ENCODE results near the gene DBF4B.

DNA sequence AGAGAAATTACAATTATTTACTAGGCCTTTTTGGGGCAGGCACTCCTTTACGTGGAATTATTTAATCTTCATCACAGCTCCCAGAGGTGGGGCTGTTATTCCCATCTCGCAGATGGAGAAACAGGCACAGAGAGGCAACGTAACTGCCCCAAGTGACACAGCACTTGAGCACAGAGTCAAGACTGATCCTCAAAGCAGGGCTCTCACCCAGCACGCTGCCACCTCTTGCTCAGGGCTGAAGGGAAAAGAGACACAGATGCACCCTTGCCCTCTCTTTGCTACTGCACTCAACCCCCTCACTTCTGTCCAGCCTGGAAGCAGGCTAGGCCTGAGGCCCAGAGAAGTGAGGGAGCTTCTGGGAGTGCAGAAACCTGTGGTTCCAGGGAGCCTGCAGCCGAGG lies 54.7 kb downstream of the DBF4B start:
- no peak for TF ChIP-seq ZNF577 (CRISPR knock-in tag; IDR thresholded peaks at IDR 0.05; ENCODE audit: borderline replicate concordance, low read depth)
- TF ChIP-seq SMAD1 (CRISPR knock-in tag; IDR thresholded peaks at IDR 0.05; ENCODE audit: borderline replicate concordance, low read depth) = no peak
- TF ChIP-seq SOX13 (IDR thresholded peaks at IDR 0.05) = no peak
- TF ChIP-seq SOX13 (CRISPR knock-in tag; conservative IDR thresholded peaks at IDR 0.05 in 1 of 2, IDR thresholded peaks at IDR 0.05 in 1 of 2) = no peak
- TF ChIP-seq RFX1 (IDR thresholded peaks at IDR 0.05) = no peak
- TF ChIP-seq, protein P1, sequence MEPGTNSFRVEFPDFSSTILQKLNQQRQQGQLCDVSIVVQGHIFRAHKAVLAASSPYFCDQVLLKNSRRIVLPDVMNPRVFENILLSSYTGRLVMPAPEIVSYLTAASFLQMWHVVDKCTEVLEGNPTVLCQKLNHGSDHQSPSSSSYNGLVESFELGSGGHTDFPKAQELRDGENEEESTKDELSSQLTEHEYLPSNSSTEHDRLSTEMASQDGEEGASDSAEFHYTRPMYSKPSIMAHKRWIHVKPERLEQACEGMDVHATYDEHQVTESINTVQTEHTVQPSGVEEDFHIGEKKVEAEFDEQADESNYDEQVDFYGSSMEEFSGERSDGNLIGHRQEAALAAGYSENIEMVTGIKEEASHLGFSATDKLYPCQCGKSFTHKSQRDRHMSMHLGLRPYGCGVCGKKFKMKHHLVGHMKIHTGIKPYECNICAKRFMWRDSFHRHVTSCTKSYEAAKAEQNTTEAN (CRISPR knock-in tag; conservative IDR thresholded peaks at IDR 0.05) = no peak
- TF ChIP-seq, protein P2, sequence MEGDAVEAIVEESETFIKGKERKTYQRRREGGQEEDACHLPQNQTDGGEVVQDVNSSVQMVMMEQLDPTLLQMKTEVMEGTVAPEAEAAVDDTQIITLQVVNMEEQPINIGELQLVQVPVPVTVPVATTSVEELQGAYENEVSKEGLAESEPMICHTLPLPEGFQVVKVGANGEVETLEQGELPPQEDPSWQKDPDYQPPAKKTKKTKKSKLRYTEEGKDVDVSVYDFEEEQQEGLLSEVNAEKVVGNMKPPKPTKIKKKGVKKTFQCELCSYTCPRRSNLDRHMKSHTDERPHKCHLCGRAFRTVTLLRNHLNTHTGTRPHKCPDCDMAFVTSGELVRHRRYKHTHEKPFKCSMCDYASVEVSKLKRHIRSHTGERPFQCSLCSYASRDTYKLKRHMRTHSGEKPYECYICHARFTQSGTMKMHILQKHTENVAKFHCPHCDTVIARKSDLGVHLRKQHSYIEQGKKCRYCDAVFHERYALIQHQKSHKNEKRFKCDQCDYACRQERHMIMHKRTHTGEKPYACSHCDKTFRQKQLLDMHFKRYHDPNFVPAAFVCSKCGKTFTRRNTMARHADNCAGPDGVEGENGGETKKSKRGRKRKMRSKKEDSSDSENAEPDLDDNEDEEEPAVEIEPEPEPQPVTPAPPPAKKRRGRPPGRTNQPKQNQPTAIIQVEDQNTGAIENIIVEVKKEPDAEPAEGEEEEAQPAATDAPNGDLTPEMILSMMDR (CRISPR knock-in tag; IDR thresholded peaks at IDR 0.05) = no peak
- no peak for TF ChIP-seq SRF (IDR thresholded peaks at IDR 0.05; ENCODE audit: low read depth, low read length)

Data from HepG2 (cell line).